GM23248 (cell line): ENCODE measurements around the gene EMC9.

Experiments used
- EZH2 ChIP-seq: fragments of 200-600 bp; sonication (generic); IDR thresholded peaks from 2 replicates; pipeline ENCODE4 v1.6.1; 2018; ENCODE audit warnings: antibody characterized with exemption, mild to moderate bottlenecking; ENCODE audit not compliant: insufficient read depth, poor library complexity, severe bottlenecking
- EZH2phosphoT487 ChIP-seq: fragments of 200-600 bp; sonication (generic); IDR thresholded peaks from 2 replicates; pipeline ENCODE4 v1.6.1; 2018; ENCODE audit warnings: antibody characterized with exemption, moderate library complexity, mild to moderate bottlenecking, low read depth; ENCODE audit not compliant: insufficient read depth

GRCh38 chr14:24185741-24186140 is 44.4 kb upstream of the EMC9 start:
- TF ChIP-seq EZH2 (no peak), EZH2phosphoT487 (no peak)
